Measurements from ENCODE around the gene NHSL1. TPM values are rescaled to one million over a fixed set of nuclear protein-coding genes. Genes with fewer than 3 reads are reported as not detected.

NHSL1 gene
- total RNA-seq, 2 experiments from 2014 or later: 0.06 to 0.08 TPM

DNA sequence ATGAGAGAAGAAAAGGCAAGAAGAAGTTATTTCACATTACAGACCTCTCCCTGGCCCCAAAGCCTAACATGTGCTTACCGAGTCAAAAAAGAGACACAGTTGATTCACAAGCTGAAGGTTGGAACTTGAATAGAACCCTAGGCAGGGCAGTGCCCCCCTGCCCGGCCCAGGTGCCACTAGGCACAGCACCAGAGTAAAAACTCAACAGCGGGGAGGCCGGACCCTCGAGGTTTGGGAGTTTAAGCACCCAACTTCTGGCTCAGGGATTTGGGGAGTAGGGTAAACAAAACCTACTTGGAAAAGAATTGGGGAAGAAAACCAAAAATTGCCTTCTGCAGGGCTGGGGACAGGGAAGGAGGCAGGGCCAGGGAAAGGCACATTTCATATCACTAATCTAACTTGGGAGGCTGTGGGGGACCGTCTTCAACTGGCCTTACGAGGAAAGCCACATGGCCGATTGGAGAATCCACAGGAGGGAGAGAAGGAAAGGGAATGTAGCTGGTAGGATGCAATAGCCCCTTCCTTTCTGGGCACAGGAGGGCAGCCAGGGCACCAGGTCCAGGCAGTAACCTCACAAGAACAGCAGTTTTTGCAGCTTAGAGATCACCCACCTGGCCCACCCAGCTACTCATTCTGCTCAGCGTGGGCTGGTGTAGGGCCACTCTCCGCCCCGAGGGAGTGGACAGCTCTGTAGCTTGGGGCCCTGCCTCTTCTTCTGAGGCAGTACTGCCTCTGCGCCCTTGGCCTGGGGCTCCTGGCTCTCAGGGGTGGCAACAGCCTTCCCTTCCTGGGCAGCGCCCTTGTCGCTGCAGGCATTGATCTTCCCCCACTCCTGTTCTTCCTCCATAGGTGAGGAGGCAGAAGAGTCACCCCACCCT, 97.1 kb downstream of the NHSL1 start:
- POLR2A ChIA-PET: interaction anchor here (4.6 kb wide), 1 partner anchor 53 kb away, joined by 28 read pairs; no protein-coding TSS in a partner anchor

DNA sequence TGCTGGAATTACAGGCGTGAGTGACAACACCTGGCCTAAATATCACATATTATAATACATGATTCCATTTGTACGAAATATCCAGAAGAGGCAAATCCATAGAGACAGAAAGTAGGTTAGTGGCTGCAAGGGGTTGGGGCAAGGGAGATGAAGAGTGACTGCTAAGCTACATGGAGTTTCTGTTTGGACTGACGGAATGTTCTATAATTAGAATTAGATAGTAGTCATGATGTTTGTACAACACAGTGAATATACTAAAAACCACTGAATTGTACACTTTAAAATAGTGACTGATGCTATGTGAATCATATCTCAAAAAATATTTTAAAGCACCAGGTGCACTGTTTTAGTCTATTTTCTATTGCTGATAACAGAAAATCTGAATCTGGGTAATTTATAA, 99.0 kb downstream of the NHSL1 start:
- TF ChIP-seq, protein P1, sequence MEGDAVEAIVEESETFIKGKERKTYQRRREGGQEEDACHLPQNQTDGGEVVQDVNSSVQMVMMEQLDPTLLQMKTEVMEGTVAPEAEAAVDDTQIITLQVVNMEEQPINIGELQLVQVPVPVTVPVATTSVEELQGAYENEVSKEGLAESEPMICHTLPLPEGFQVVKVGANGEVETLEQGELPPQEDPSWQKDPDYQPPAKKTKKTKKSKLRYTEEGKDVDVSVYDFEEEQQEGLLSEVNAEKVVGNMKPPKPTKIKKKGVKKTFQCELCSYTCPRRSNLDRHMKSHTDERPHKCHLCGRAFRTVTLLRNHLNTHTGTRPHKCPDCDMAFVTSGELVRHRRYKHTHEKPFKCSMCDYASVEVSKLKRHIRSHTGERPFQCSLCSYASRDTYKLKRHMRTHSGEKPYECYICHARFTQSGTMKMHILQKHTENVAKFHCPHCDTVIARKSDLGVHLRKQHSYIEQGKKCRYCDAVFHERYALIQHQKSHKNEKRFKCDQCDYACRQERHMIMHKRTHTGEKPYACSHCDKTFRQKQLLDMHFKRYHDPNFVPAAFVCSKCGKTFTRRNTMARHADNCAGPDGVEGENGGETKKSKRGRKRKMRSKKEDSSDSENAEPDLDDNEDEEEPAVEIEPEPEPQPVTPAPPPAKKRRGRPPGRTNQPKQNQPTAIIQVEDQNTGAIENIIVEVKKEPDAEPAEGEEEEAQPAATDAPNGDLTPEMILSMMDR (IDR thresholded peaks at IDR 0.05): no peak
- no peaks in the 10 kb centered on the region for H3K9me3 ChIP-seq (ENCODE audit: control insufficient read depth in 1 of 2, insufficient read depth in 1 of 2, low read length in 2 of 2)
- intact Hi-C loops (cut with DNase I, micrococcal nuclease): loop anchor here (5.0 to 10.0 kb wide), 6 partner anchors 286 to 1176 kb away; partner anchors contain the start of genes CCDC28A (in 1 of the 2) and CITED2 (in 1 of the 2)
- H3K4me1 Mint-ChIP-seq (ENCODE audit: low read depth): peaks cover 12% of the 10 kb centered on the region
- H3K4me1 ChIP-seq (ENCODE audit: insufficient read depth, low read length): peaks cover 23% of the 10 kb centered on the region
- DNase-seq (no peak), ATAC-seq (ENCODE audit: poor library complexity) (no peak)
- H3K4me3 Mint-ChIP-seq: no peak overlapping the region
- H3K9me3 Mint-ChIP-seq: no peaks in the 10 kb centered on the region
- POLR2A ChIA-PET: no interaction called here
- H3K27me3 Mint-ChIP-seq: no peaks in the 10 kb centered on the region
- H3K4me3 ChIP-seq (ENCODE audit: low read length): no peak overlapping the region
- no peaks in the 10 kb centered on the region for H3K36me3 Mint-ChIP-seq (ENCODE audit: low read depth)
- no peaks in the 10 kb centered on the region for H3K27me3 ChIP-seq (ENCODE audit: control insufficient read depth in 1 of 2, insufficient read depth in 2 of 2, low read length in 2 of 2)
- no peaks in the 10 kb centered on the region for H3K36me3 ChIP-seq (ENCODE audit: insufficient read depth, low read length)
- CTCF ChIA-PET: no interaction called here
- no peak overlapping the region for H3K27ac Mint-ChIP-seq
- no peak overlapping the region for H3K27ac ChIP-seq (ENCODE audit: low read depth in 1 of 2, low read length in 2 of 2)

More for the DNA sequence above, 97.1 kb downstream of the NHSL1 start:
- H3K36me3 Mint-ChIP-seq (ENCODE audit: low read depth): peaks cover 11% of the 10 kb centered on the region
- no peak overlapping the region for H3K27ac ChIP-seq (ENCODE audit: low read depth in 1 of 2, low read length in 2 of 2)
- H3K9me3 ChIP-seq (ENCODE audit: control insufficient read depth in 1 of 2, insufficient read depth in 1 of 2, low read length in 2 of 2): no peaks in the 10 kb centered on the region
- H3K4me1 ChIP-seq (ENCODE audit: insufficient read depth, low read length): peaks cover 24% of the 10 kb centered on the region
- peaks cover 21% of the 10 kb centered on the region for H3K4me1 Mint-ChIP-seq (ENCODE audit: low read depth)
- H3K4me3 ChIP-seq (ENCODE audit: low read length): no peak overlapping the region
- no peaks in the 10 kb centered on the region for H3K27me3 Mint-ChIP-seq
- no peak for ATAC-seq (ENCODE audit: poor library complexity)
- intact Hi-C loops (cut with DNase I, micrococcal nuclease): loop anchor here (5.0 to 10.0 kb wide), 6 partner anchors 287 to 1177 kb away; partner anchors contain the start of genes CCDC28A (in 1 of the 2) and CITED2 (in 1 of the 2)
- H3K9me3 Mint-ChIP-seq: no peaks in the 10 kb centered on the region
- peaks cover 14% of the 10 kb centered on the region for H3K36me3 ChIP-seq (ENCODE audit: insufficient read depth, low read length)
- TF ChIP-seq, protein P1 (IDR thresholded peaks at IDR 0.05): no peak
- H3K27me3 ChIP-seq (ENCODE audit: control insufficient read depth in 1 of 2, insufficient read depth in 2 of 2, low read length in 2 of 2): no peaks in the 10 kb centered on the region
- CTCF ChIA-PET: no interaction called here
- H3K4me3 Mint-ChIP-seq: peak overlapping the region; percentile 73
- H3K27ac Mint-ChIP-seq: no peak overlapping the region
- DNase-seq: no peak

DNA sequence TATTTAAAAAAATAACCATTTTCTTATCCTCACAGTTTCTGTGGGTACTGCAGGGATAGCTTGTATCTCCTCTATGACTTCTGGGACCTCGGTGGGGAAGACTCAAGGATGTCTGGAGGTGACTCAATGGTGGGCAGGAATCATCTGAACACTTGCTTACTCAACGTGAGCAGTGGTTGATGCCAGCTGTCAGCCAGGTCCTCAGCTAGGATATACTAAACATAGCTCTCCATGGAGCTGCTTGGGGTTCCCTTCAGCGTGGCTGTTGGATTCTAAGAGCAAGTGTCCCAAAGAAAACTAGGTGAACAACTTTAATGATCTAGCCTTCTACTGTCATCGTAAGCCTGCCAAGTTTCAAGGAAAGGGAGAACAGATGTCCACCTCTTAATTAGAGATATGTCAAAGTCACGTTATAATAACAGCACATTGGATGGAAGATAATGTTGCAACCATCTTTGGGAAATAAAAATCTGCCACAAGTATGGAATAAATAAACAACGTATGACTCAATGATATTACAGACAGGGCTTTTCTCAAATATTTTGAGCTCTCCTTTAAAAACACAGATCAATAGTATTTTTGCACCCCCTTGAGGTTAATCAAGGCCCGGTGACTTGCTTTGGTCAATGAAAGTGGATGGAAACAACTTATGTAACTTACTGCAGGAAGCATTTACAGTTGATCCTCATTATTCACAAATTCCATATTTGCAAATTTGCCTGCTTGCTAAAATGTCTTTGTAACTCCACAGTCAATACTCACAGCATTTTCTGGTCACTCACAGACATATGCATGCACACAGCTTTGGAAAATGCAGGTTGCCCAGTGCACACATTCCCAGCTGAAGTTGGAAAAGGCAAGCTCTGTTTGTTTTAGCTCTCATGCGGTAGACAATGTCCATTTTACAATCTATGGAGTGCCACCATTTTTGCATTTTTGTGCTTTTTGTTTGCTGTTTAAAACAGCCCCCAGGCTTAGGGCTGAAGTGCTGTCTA, 101.9 kb downstream of the NHSL1 start:
- no peak overlapping the region for H3K27ac Mint-ChIP-seq
- CTCF ChIA-PET: no interaction called here

More for the DNA sequence above, 101.9 kb downstream of the NHSL1 start:
- Histone ChIP-seq H3K4me3 (ENCODE audit: low read length) (no peak overlapping the region), H3K9me3 (ENCODE audit: control insufficient read depth in 1 of 2, insufficient read depth in 1 of 2, low read length in 2 of 2) (no peaks in the 10 kb centered on the region), H3K4me1 (ENCODE audit: insufficient read depth, low read length) (no peaks in the 10 kb centered on the region), H3K27ac (ENCODE audit: low read depth in 1 of 2, low read length in 2 of 2) (no peak overlapping the region), H3K27me3 (ENCODE audit: control insufficient read depth in 1 of 2, insufficient read depth in 2 of 2, low read length in 2 of 2) (no peaks in the 10 kb centered on the region), H3K36me3 (ENCODE audit: insufficient read depth, low read length) (no peaks in the 10 kb centered on the region)
- Mint-ChIP-seq H3K36me3 (ENCODE audit: low read depth) (no peaks in the 10 kb centered on the region), H3K4me1 (ENCODE audit: low read depth) (no peaks in the 10 kb centered on the region), H3K27me3 (no peaks in the 10 kb centered on the region), H3K9me3 (no peaks in the 10 kb centered on the region), H3K4me3 (no peak overlapping the region)
- intact Hi-C loops (cut with DNase I, micrococcal nuclease): no loop called here
- DNase-seq (no peak), ATAC-seq (ENCODE audit: poor library complexity) (no peak)
- TF ChIP-seq, protein P1 (IDR thresholded peaks at IDR 0.05): no peak
- POLR2A ChIA-PET: no interaction called here
